Measurements from ENCODE around the gene COL17A1.

Gene COL17A1

DNA sequence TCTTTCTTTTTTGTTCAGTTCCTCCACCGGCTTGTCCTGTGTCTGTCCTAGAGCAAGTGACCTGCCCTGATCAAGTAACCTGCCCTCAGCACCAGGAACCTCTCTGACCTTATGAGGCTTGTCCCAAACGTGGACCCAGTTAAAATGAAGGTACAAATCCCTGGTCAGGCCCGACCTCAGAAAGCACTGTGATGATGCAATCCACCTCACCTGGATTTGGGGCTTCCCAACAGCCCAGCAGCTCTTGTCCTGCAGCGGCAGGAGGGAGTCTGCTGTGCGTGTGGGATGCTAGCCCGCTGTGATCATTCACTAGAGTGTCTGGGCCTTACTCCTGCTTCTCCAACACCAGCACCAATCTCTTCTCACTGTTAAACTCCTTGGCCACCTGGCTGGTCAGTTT, 11.2 kb downstream of the COL17A1 start:
- TF ChIP-seq SIN3A (IDR thresholded peaks at IDR 0.05; ENCODE audit: borderline replicate concordance, insufficient read depth, low read length) (no peak), FOXP2 (optimal IDR thresholded peaks at IDR 0.05; ENCODE audit: borderline replicate concordance, extremely low read depth, extremely low read length, insufficient read depth) (no peak), TAF1 (IDR thresholded peaks at IDR 0.05; ENCODE audit: borderline replicate concordance, insufficient read depth, low read length) (no peak), POLR2AphosphoS5 (IDR thresholded peaks at IDR 0.05; ENCODE audit: low read depth, low read length) (no peak)
- TF ChIP-seq, protein P1, sequence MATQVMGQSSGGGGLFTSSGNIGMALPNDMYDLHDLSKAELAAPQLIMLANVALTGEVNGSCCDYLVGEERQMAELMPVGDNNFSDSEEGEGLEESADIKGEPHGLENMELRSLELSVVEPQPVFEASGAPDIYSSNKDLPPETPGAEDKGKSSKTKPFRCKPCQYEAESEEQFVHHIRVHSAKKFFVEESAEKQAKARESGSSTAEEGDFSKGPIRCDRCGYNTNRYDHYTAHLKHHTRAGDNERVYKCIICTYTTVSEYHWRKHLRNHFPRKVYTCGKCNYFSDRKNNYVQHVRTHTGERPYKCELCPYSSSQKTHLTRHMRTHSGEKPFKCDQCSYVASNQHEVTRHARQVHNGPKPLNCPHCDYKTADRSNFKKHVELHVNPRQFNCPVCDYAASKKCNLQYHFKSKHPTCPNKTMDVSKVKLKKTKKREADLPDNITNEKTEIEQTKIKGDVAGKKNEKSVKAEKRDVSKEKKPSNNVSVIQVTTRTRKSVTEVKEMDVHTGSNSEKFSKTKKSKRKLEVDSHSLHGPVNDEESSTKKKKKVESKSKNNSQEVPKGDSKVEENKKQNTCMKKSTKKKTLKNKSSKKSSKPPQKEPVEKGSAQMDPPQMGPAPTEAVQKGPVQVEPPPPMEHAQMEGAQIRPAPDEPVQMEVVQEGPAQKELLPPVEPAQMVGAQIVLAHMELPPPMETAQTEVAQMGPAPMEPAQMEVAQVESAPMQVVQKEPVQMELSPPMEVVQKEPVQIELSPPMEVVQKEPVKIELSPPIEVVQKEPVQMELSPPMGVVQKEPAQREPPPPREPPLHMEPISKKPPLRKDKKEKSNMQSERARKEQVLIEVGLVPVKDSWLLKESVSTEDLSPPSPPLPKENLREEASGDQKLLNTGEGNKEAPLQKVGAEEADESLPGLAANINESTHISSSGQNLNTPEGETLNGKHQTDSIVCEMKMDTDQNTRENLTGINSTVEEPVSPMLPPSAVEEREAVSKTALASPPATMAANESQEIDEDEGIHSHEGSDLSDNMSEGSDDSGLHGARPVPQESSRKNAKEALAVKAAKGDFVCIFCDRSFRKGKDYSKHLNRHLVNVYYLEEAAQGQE (IDR thresholded peaks at IDR 0.05; ENCODE audit: insufficient read depth in 1 of 2, low read depth in 2 of 2, low read length in 2 of 2) = no peak

DNA sequence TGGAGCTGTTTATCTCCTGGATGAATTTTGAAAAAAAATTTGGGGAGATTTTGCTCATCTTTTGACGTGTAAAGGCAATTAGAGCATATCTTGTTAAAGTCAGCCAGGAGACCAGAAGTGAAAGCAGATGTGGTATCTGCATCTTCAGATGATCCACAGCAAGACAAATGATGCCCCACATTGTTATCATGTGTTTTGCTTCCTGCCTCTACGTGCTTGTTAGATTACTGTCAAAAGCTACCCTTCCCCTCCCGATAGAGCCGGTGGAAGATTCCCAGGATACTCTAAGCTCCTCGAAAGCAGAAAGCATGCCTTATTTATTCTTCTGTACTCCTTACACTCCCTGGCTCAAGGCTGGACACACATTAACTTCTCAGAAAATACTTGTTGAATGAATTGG, 12.9 kb downstream of the COL17A1 start:
- no peak for TF ChIP-seq POLR2AphosphoS5 (IDR thresholded peaks at IDR 0.05; ENCODE audit: low read depth, low read length)
- no peak for TF ChIP-seq FOXP2 (optimal IDR thresholded peaks at IDR 0.05; ENCODE audit: borderline replicate concordance, extremely low read depth, extremely low read length, insufficient read depth)
- TF ChIP-seq TAF1 (IDR thresholded peaks at IDR 0.05; ENCODE audit: borderline replicate concordance, insufficient read depth, low read length) = no peak
- TF ChIP-seq, protein P1 (IDR thresholded peaks at IDR 0.05; ENCODE audit: insufficient read depth in 1 of 2, low read depth in 2 of 2, low read length in 2 of 2) = no peak
- TF ChIP-seq SIN3A (IDR thresholded peaks at IDR 0.05; ENCODE audit: borderline replicate concordance, insufficient read depth, low read length) = no peak

DNA sequence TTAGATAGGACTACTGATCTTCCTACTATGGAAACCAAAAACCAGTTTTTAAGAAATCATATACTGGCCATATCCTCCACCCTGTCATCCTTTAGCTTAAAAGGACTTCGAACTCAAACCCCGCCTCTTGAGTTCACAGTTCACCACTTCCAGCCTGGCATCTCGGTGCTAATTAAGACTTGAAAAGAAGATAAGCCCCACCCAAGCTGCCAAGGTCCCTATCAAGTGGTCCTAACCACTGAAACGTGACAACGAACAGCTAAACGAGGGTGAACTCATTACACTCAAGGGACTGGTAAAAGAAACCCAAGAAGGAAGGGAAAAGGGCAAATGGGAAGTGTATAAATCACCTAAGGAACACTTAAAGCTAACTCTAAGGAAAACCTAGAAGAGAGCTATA, 16.1 kb downstream of the COL17A1 start:
- TF ChIP-seq, protein P1 (IDR thresholded peaks at IDR 0.05; ENCODE audit: insufficient read depth in 1 of 2, low read depth in 2 of 2, low read length in 2 of 2) = no peak
- TF ChIP-seq TAF1 (IDR thresholded peaks at IDR 0.05; ENCODE audit: borderline replicate concordance, insufficient read depth, low read length) (no peak), SIN3A (IDR thresholded peaks at IDR 0.05; ENCODE audit: borderline replicate concordance, insufficient read depth, low read length) (no peak)

- TF ChIP-seq FOXP2 (optimal IDR thresholded peaks at IDR 0.05; ENCODE audit: borderline replicate concordance, extremely low read depth, extremely low read length, insufficient read depth) = no peak
- no peak for TF ChIP-seq POLR2AphosphoS5 (IDR thresholded peaks at IDR 0.05; ENCODE audit: low read depth, low read length)
- no peak for TF ChIP-seq SIN3A (IDR thresholded peaks at IDR 0.05; ENCODE audit: borderline replicate concordance, insufficient read depth, low read length)
- TF ChIP-seq, protein P1 (IDR thresholded peaks at IDR 0.05; ENCODE audit: insufficient read depth in 1 of 2, low read depth in 2 of 2, low read length in 2 of 2) = no peak
- no peak for TF ChIP-seq TAF1 (IDR thresholded peaks at IDR 0.05; ENCODE audit: borderline replicate concordance, insufficient read depth, low read length)
Observed at GRCh38 chr10:104067525-104067924, 18.2 kb downstream of the COL17A1 start.

DNA sequence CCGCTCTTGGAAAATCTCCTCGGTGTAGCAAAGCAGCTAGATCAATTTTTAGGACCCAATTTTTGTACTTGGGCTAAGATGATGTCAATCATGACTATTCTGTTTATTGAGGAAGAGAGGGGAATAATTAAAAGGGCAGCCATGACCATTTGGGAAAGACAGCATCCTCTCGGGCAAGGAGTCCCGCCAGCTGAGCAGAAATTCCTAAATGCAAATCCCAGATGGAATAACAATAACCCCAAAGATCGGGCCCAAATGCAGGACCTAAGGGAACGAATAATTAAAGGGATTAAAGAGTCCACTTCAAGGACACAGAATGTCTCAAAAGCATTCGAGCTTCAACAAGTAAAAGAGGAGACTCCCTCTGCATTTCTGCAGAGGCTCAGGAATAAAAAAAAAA, 18.7 kb downstream of the COL17A1 start:
- TF ChIP-seq TAF1 (IDR thresholded peaks at IDR 0.05; ENCODE audit: borderline replicate concordance, insufficient read depth, low read length) (no peak), POLR2AphosphoS5 (IDR thresholded peaks at IDR 0.05; ENCODE audit: low read depth, low read length) (no peak)

All from PFSK-1 (cell line).